Left kidney (tissue), 2 donors: ENCODE data around the gene TRPV3. TPM values are rescaled to one million over a fixed set of nuclear protein-coding genes. Genes with fewer than 3 reads are reported as not detected.
"Not testable (repeated sequence)": the region's sequence is repeated elsewhere in the genome, so short reads cannot be mapped to it uniquely, and the experiment has no call there.

Experiments
- DNase-seq: peaks from one replicate; pipeline ENCODE4 v3.0.0-alpha.2; 2013
- polyA plus RNA-seq: library from polyadenylated mRNA; unstranded; fragments of 120-200 nt; gene quantifications from one replicate; pipeline ENCODE4 v1.2.1, GENCODE V29; 2013; ENCODE audit not compliant: insufficient read length

TRPV3 gene
- polyA plus RNA-seq, 1 donor, result 1.1 TPM

DNA sequence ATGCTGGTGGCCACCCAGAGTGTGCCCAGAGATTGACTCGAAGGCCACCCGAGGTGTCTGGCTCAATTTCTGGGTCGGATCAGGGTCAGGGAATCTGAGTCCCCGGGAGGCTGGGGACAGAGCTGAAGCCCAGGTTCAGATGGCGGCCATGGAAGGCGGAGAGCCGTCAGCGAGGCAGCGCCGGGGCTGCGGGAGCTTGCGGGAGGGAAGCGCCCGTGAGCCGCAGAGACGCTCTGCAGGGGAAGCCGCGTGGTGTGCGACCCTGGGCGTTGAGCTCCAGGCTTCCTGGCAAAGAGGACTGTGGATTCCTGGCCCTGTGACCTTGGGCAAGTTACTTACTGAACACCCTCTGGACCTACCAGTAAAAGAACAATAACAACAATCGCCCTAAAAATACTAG is 85.5 kb downstream of the TRPV3 start:
- no peak for DNase-seq

DNA sequence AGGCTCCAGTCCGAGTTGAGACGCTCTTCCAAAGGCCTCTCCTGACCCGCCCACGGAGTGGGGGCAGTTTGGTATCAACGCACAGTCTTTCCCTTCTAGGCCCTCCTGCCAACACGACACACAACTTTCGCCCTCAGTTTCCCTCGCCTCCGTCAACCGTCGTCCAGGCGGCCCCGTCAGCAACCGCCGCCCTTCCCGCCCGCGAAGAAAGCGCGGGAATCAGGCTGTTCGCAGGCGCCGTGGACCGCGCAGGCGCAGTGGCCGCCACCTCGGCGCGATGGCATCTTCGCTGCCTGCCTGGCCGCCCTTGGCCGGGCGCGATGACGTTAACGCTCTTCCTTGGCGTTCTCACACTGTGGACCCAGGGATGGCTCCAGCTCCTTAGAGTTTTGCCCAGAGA is 86.0 kb downstream of the TRPV3 start, which contains the start of gene SPATA22:
Gene SPATA22 (minus strand): TSS at position 221 of the 400 bp plus-strand sequence. CDS start 2,494 bp downstream, outside the sequence.
- DNase-seq, result no peak

DNA sequence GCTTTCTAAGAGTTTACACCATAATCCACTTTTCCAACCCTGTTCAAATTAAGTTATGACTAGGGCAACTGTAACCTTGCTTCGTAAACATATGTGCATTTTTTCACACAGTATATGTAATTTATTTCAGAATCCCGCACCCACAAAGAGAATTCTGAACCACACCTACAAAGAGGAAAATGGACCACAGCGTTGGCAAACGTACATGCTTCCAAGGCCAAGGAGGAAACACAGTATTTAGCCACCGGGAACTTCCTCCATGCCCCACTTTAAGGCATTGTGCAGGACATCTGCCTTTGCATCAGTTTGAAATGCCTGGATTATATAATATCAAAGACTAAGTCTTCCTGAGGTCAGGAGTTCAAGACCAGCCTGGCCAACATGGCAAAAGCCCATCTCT is 88.1 kb downstream of the TRPV3 start:
- DNase-seq, result no peak

DNA sequence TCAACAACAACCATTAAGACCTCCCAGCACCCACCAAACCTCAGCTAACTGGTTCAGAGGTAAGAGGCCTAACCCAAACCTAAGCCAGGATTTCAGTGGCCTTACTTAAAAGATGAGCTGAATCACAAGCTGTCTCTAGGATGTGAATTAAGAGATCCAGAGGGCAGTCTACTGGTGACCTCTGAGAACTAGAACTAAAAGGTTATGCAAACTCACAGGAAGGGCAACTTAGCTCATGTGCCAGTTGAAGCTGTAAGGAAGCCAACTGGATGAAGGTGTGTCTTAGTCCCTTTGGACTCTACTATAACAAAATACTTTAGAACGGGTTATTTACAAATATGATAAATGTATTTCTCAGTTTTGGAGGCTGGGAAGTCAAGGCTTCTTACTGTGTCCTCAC is 91.3 kb downstream of the TRPV3 start:
- DNase-seq, result not testable (repeated sequence)

Other genes with a start within 250 kb of the TRPV3 start
- 0.70 TPM for gene OR3A2, start 171.5 kb downstream of the TRPV3 start, polyA plus RNA-seq
- not detected for gene OR1E1, start 159.4 kb downstream of the TRPV3 start, polyA plus RNA-seq
- 0.10 TPM for gene OR3A3, start 146.4 kb downstream of the TRPV3 start, polyA plus RNA-seq
- not detected for gene OR1E2, start 124.0 kb downstream of the TRPV3 start, polyA plus RNA-seq
- 0.15 TPM for gene SPATA22, start 86.0 kb downstream of the TRPV3 start, polyA plus RNA-seq
- gene ASPA, start 81.8 kb downstream of the TRPV3 start, polyA plus RNA-seq, result 33.2 TPM
- gene TRPV1, start 51.6 kb upstream of the TRPV3 start, polyA plus RNA-seq, result 13.0 TPM
- gene SHPK, start 78.4 kb upstream of the TRPV3 start, polyA plus RNA-seq, result 18.7 TPM
- 23.3 TPM for gene CTNS, start 78.9 kb upstream of the TRPV3 start, polyA plus RNA-seq
- gene TAX1BP3, start 110.8 kb upstream of the TRPV3 start, polyA plus RNA-seq, result 78.4 TPM
- 20.3 TPM for gene EMC6, start 111.0 kb upstream of the TRPV3 start, polyA plus RNA-seq
- 0.95 TPM for gene P2RX5, start 138.3 kb upstream of the TRPV3 start, polyA plus RNA-seq
- gene HASPIN, start 166.1 kb upstream of the TRPV3 start, polyA plus RNA-seq, result 4.4 TPM
- 42.7 TPM for gene ITGAE, start 243.4 kb upstream of the TRPV3 start, polyA plus RNA-seq